ENCODE measurements around the gene HOXA13.

The HOXA13 gene

DNA sequence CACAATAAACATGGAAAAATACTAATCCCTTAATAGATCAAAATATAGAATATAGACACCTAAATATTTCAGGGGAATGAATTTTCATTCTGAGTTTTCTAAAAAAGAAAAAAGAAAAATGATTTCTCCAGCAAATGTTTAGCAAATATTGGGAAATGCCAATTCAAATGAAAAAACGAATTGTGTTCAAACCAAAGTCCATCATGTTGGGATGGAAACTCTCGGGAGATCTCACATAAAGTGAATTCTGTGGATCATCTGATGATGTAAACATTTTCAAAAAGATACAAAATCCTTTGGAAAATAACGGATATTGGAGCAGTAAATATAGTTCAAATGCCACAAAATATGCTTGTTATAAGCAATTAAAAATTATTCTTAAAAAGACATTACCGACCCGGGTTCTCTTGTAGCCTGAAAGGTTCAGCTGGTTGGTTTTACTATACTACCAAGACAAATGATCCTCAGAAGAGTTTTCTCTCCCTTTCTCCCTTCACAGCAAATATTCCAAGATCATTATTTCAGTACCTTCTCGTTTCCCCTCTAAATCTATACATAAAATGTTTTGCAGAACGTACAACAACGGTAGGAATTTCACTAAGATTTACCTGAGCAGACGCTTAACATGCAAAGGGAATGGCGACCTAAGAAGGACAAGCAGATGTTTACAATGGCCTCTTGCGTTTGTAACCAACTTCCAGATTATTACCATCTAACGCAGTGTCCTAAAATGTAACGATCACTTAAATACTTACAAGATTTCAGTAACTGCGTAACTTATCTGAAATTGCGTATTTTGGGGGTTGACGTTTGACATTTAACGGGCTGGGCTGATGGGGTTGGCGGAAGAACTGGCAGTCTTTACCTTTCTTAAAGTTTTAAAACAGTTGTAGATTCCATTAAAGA is 2.5 kb downstream of the HOXA13 start:
- in situ Hi-C loops (cut with MboI; ENCODE audit: low sequenced_read_pairs, unreplicated experiment): loop anchor here (10.0 kb wide), 2 partner anchors 47 to 727 kb away; partner anchors contain the start of gene EVX1
- TF ChIP-seq, protein P1, sequence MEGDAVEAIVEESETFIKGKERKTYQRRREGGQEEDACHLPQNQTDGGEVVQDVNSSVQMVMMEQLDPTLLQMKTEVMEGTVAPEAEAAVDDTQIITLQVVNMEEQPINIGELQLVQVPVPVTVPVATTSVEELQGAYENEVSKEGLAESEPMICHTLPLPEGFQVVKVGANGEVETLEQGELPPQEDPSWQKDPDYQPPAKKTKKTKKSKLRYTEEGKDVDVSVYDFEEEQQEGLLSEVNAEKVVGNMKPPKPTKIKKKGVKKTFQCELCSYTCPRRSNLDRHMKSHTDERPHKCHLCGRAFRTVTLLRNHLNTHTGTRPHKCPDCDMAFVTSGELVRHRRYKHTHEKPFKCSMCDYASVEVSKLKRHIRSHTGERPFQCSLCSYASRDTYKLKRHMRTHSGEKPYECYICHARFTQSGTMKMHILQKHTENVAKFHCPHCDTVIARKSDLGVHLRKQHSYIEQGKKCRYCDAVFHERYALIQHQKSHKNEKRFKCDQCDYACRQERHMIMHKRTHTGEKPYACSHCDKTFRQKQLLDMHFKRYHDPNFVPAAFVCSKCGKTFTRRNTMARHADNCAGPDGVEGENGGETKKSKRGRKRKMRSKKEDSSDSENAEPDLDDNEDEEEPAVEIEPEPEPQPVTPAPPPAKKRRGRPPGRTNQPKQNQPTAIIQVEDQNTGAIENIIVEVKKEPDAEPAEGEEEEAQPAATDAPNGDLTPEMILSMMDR (IDR thresholded peaks at IDR 0.05; ENCODE audit: borderline replicate concordance, control extremely low read depth, extremely low read depth, insufficient read depth, missing control alignments): no peak
- DNase-seq (ENCODE audit: low spot score): no peak

DNA sequence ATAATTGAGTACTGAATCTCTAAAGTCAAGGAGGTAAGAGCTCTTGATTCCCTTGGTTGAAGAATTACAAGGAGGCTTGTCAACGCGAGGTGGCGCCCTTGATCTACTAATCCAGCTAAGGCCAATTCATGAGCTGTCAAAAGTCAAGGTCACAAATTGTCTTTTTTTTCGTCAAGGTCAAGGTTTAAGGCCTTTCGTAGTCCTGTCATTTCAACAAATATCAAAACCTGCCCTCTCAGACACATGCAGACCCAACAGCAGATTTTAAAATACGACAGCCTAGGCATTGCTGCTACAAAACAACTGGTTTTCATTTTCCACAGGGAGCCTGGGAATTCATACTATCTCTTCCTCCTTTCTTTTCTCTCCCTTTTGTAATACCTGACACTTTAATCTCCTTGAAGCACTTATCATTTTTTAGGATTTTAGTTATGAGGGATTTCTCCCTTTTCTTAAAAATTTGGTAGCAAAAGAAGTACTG is 3.6 kb downstream of the HOXA13 start:
- TF ChIP-seq, protein P1 (IDR thresholded peaks at IDR 0.05; ENCODE audit: borderline replicate concordance, control extremely low read depth, extremely low read depth, insufficient read depth, missing control alignments): peak; percentile 75
- peak; percentile 72 for DNase-seq (ENCODE audit: low spot score)
- in situ Hi-C loops (cut with MboI; ENCODE audit: low sequenced_read_pairs, unreplicated experiment): loop anchor here (10.0 kb wide), 2 partner anchors 48 to 728 kb away; partner anchors contain the start of gene EVX1

DNA sequence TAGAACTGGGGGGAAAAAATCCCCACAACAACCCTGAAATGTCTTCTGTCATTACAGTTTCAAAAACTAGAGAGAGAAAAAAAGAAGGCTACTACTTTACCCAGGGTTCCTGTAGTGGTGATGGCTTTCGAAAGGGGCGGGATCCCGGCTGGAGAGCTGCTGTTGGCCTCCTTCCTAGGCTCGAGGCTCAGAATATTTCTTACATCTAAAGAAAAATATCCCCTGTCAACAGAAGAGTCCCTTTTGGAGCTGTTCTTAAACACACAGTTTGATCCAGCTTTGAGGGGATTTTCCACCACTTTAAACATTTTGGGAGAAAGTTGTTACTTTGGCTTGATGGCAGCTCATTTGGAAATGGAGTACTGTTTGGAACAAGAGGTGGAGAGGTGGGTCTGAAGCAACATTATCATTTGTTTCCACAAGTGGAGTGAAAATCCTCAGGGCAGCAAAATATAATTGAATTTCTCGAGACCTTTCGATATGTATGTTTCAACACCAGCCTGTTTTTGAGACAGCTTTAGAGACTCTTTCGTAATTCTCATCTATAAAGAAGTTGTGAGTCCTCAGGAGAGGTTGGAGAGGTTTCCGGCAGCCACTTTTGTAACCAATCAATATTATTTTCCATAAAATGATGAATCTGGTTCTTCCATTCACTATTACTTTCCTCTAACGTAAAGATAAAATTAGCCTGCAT is 5.1 kb downstream of the HOXA13 start:
- TF ChIP-seq, protein P1 (IDR thresholded peaks at IDR 0.05; ENCODE audit: borderline replicate concordance, control extremely low read depth, extremely low read depth, insufficient read depth, missing control alignments): no peak
- no peak for DNase-seq (ENCODE audit: low spot score)
- in situ Hi-C loops (cut with MboI; ENCODE audit: low sequenced_read_pairs, unreplicated experiment): loop anchor here (10.0 kb wide), 2 partner anchors 50 to 730 kb away; partner anchors contain the start of gene EVX1

DNA sequence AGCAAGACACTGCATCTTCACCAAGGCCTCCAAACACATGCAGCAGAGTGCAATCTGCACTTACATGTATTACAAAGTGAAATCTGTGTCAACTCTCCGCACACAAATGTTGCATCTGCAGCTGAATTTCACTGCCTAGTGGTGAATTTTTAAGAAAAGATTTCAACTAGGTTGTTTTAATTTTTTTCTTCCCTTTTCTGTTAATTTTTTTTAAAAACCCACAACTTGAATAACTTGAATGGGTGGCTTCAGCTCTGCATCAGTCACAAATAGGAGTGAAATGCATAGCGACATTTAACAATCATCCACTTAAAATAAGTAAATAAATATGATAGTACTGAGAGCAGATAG is 5.9 kb downstream of the HOXA13 start:
- TF ChIP-seq, protein P1 (IDR thresholded peaks at IDR 0.05; ENCODE audit: borderline replicate concordance, control extremely low read depth, extremely low read depth, insufficient read depth, missing control alignments): no peak
- in situ Hi-C loops (cut with MboI; ENCODE audit: low sequenced_read_pairs, unreplicated experiment): loop anchor here (10.0 kb wide), 2 partner anchors 51 to 731 kb away; partner anchors contain the start of gene EVX1
- no peak for DNase-seq (ENCODE audit: low spot score)

DNA sequence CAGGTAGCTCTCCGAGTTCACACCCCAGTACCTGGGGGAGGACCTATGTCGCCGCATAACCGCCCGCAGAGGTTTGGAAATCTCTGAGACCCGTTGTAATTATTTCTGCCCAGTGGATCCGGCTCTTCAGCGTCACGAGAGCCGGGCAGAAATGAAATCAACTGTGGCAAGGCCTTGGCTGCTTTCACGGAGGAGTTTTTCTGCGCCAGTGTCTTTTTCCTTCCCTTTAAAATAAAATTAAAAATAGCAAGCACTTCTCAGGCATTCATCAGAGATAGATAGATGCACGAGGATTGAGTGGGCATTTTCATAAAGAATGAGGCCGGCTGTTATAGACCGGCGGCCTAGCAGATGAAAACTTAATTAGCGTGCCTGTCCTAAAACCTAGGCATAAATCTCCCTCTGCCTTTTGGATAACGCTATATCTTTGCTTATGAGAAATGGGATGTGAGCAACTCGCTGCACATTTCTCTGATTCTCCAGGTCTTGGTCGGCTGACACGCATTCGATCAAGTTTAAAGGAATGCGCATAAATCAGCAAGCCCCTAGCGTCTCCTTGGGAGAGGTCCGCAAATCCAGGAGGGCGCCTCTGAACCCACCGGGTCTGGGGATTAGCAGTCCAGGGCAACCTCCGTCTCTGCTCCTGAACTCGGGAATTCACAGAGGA is 6.4 kb downstream of the HOXA13 start:
- in situ Hi-C loops (cut with MboI; ENCODE audit: low sequenced_read_pairs, unreplicated experiment): loop anchor here (10.0 kb wide), 2 partner anchors 51 to 731 kb away; partner anchors contain the start of gene EVX1
- TF ChIP-seq, protein P1 (IDR thresholded peaks at IDR 0.05; ENCODE audit: borderline replicate concordance, control extremely low read depth, extremely low read depth, insufficient read depth, missing control alignments): no peak
- no peak for DNase-seq (ENCODE audit: low spot score)
